Measurements from ENCODE around the gene SDK1.

DNA sequence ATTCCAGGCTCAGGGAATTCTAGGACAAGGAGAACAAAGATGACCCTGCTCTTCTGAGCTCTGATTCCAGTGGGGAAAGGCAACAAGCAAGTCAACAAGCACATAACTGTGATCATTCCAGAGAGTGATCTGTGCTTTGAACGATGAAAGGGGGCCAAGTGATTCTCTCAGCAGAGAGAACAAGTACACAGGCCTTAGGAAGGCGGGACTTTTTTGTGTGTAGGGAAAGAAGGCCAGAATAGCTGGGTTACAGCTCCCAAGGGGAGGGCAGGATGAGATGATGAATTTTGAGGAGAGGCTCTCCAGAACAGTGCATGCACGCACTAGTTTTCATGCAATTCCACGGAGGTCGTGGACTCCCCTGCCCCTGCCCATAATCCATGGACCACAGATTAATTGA, 565.2 kb downstream of the SDK1 start:
- no peak for TF ChIP-seq RNF2 (IDR thresholded peaks at IDR 0.05; ENCODE audit: borderline replicate concordance, low read depth, low read length, missing control alignments, poor library complexity, severe bottlenecking)
- TF ChIP-seq, protein P1, sequence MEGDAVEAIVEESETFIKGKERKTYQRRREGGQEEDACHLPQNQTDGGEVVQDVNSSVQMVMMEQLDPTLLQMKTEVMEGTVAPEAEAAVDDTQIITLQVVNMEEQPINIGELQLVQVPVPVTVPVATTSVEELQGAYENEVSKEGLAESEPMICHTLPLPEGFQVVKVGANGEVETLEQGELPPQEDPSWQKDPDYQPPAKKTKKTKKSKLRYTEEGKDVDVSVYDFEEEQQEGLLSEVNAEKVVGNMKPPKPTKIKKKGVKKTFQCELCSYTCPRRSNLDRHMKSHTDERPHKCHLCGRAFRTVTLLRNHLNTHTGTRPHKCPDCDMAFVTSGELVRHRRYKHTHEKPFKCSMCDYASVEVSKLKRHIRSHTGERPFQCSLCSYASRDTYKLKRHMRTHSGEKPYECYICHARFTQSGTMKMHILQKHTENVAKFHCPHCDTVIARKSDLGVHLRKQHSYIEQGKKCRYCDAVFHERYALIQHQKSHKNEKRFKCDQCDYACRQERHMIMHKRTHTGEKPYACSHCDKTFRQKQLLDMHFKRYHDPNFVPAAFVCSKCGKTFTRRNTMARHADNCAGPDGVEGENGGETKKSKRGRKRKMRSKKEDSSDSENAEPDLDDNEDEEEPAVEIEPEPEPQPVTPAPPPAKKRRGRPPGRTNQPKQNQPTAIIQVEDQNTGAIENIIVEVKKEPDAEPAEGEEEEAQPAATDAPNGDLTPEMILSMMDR (IDR thresholded peaks at IDR 0.05; ENCODE audit: control extremely low read depth in 1 of 3, insufficient read depth in 1 of 3, low read depth in 1 of 3, low read length in 3 of 3) = no peak
